ENCODE results near the gene ANO9. TPM values are rescaled to one million over a fixed set of nuclear protein-coding genes. Genes with fewer than 3 reads are reported as not detected.
A peak's percentile ranks its signal among the peaks of the same experiment; 100 is the strongest.

ANO9 gene
- total and polyA plus RNA-seq, 2 donors from 2014 or later, result 11.3 to 21.8 TPM

GRCh38 chr11:445765-446588 is 4.2 kb upstream of the ANO9 start:
- Histone ChIP-seq H3K27me3 (ENCODE audit: control insufficient read depth, insufficient read depth, low read length) (no peaks in the 10 kb centered on the region), H3K9ac (ENCODE audit: low read length in 3 of 3) (no peak overlapping the region), H3K9me3 (ENCODE audit: control insufficient read depth in 2 of 3, insufficient read depth in 1 of 3, low read length in 3 of 3) (no peaks in the 10 kb centered on the region), H3K4me3 (ENCODE audit: low read length in 3 of 3) (peak overlapping the region in 1 of 3 donors; percentile 3), H3K4me1 (ENCODE audit: control insufficient read depth in 2 of 3, insufficient read depth in 2 of 3, low read depth in 1 of 3, low read length in 3 of 3) (peaks cover 0 to 17% (median 0%) of the 10 kb centered on the region in 3 donors), H3K36me3 (ENCODE audit: control insufficient read depth in 2 of 3, insufficient read depth in 3 of 3, low read length in 3 of 3) (no peaks in the 10 kb centered on the region), H3K27ac (ENCODE audit: low read depth in 2 of 2, low read length in 2 of 2) (peak overlapping the region in 1 of 2 donors; percentile 76)
- intact Hi-C loops (cut with DNase I), result no loop called here
- TF ChIP-seq CTCF (IDR thresholded peaks at IDR 0.05; ENCODE audit: borderline replicate concordance, extremely low read depth, insufficient read depth), result no peak
- DNase-seq (peak in 4 of 5 donors; percentile 27 to 77 (median 56)), FAIRE-seq (no peak)

GRCh38 chr11:444396-445144 is 2.8 kb upstream of the ANO9 start:
- Histone ChIP-seq H3K9ac (ENCODE audit: low read length in 3 of 3) (no peak overlapping the region), H3K27ac (ENCODE audit: low read depth in 2 of 2, low read length in 2 of 2) (no peak overlapping the region), H3K4me1 (ENCODE audit: control insufficient read depth in 2 of 3, insufficient read depth in 2 of 3, low read depth in 1 of 3, low read length in 3 of 3) (peaks cover 0 to 16% (median 0%) of the 10 kb centered on the region in 3 donors), H3K27me3 (ENCODE audit: control insufficient read depth, insufficient read depth, low read length) (no peaks in the 10 kb centered on the region), H3K9me3 (ENCODE audit: control insufficient read depth in 2 of 3, insufficient read depth in 1 of 3, low read length in 3 of 3) (no peaks in the 10 kb centered on the region), H3K4me3 (ENCODE audit: low read length in 3 of 3) (no peak overlapping the region), H3K36me3 (ENCODE audit: control insufficient read depth in 2 of 3, insufficient read depth in 3 of 3, low read length in 3 of 3) (no peaks in the 10 kb centered on the region)
- TF ChIP-seq CTCF (IDR thresholded peaks at IDR 0.05; ENCODE audit: borderline replicate concordance, extremely low read depth, insufficient read depth), result no peak
- intact Hi-C loops (cut with DNase I), result no loop called here
- peak in 4 of 5 donors; percentile 28 to 76 (median 40) for DNase-seq
- FAIRE-seq, result no peak

GRCh38 chr11:443542-444199 is 1.9 kb upstream of the ANO9 start:
- FAIRE-seq, result no peak
- no peak overlapping the region for H3K4me3 ChIP-seq (ENCODE audit: low read length in 3 of 3)
- peak in 1 of 5 donors; percentile 59 for DNase-seq
- intact Hi-C loops (cut with DNase I), result no loop called here
- H3K4me1 ChIP-seq (ENCODE audit: control insufficient read depth in 2 of 3, insufficient read depth in 2 of 3, low read depth in 1 of 3, low read length in 3 of 3), result peaks cover 0 to 9% (median 0%) of the 10 kb centered on the region in 3 donors
- H3K27me3 ChIP-seq (ENCODE audit: control insufficient read depth, insufficient read depth, low read length), result no peaks in the 10 kb centered on the region
- no peaks in the 10 kb centered on the region for H3K36me3 ChIP-seq (ENCODE audit: control insufficient read depth in 2 of 3, insufficient read depth in 3 of 3, low read length in 3 of 3)
- no peak overlapping the region for H3K9ac ChIP-seq (ENCODE audit: low read length in 3 of 3)
- no peak for TF ChIP-seq CTCF (IDR thresholded peaks at IDR 0.05; ENCODE audit: borderline replicate concordance, extremely low read depth, insufficient read depth)
- no peaks in the 10 kb centered on the region for H3K9me3 ChIP-seq (ENCODE audit: control insufficient read depth in 2 of 3, insufficient read depth in 1 of 3, low read length in 3 of 3)
- H3K27ac ChIP-seq (ENCODE audit: low read depth in 2 of 2, low read length in 2 of 2), result no peak overlapping the region
